Left colon (tissue), 2 donors: ENCODE measurements around the gene ZNF576. TPM values are rescaled to one million over a fixed set of nuclear protein-coding genes. Genes with fewer than 3 reads are reported as not detected.
"Not testable (repeated sequence)": the region's sequence is repeated elsewhere in the genome, so short reads cannot be mapped to it uniquely, and the experiment has no call there.

Experiments used
- ATAC-seq: fragments of 200-7000 bp; cut with Tn5 transposase; one replicate; pipeline ENCODE4 v1.9.1; 2020; ENCODE audit warnings: mild to moderate bottlenecking, moderate library complexity
- DNase-seq, 2 donors: peaks; one replicate each; pipeline ENCODE4 v3.0.0-alpha.2; 2020
- intact Hi-C, 2 donors: fragments of 100-400 bp; cut with DNase I in 1 of 2; cut with micrococcal nuclease in 1 of 2; formaldehyde crosslinking; loops; one replicate each; pipeline versions ENCODE4 v1.11.2 to v1.14.0; 2022; cut with DNase I, micrococcal nuclease
- long read RNA-seq: library from polyadenylated mRNA; unstranded; transcript quantifications from one replicate; pipeline ENCODE4 v2.0.0, GENCODE V29; 2021
- total RNA-seq, 2 donors: library from RNA; stranded (reverse); fragmentation: NEBNext Ultra II Directional; extraction: Animal tissue kit (Norgen Biotek cat#: 25700); gene quantifications; one replicate each; pipeline ENCODE4 v1.2.1, GENCODE V29; 2021
- donor health status: DM: no; HTN: no; CAD: no.
- donor health status: DM: yes; HTN: yes; CAD: no.

The ZNF576 gene
- 10 to 100 TPM; 13.5 to 16.6 TPM for total RNA-seq
- long read RNA-seq, transcript ZNF576-201 (3 exons, 2,566 nt): major isoform, 9 of 16 reads
- long read RNA-seq, partial matches to known transcripts: 1 of 16 reads
- long read RNA-seq, other reads (novel, unspliced or antisense): 2 of 16 reads

- DNase-seq (peak; percentile 100), ATAC-seq (peak; percentile 86)
- intact Hi-C loops: no loop called here
These were observed at the start of gene ZNF576, which contains the start of gene IRGQ for GRCh38 chr19:43595999-43596841. TSS of gene ZNF576 (plus strand) at chr19:43596595. CDS start at chr19:43597109, 514 bp downstream. TSS of gene IRGQ (minus strand) at chr19:43596134. CDS start at chr19:43595338, 796 bp downstream.

- ATAC-seq, intact Hi-C loops, DNase-seq: not testable (repeated sequence)
These were observed 48.5 kb upstream of the ZNF576 start for GRCh38 chr19:43547926-43548325.

- no peak for ATAC-seq
- intact Hi-C loops: no loop called here
- no peak for DNase-seq
These were observed 47.7 kb upstream of the ZNF576 start for GRCh38 chr19:43548706-43549105.

- intact Hi-C loops: no loop called here
These were observed 44.8 kb upstream of the ZNF576 start for GRCh38 chr19:43551399-43552197.

GRCh38 chr19:43552198-43552450, 44.3 kb upstream of the ZNF576 start:
- no peak for ATAC-seq
- DNase-seq: no peak
- intact Hi-C loops: no loop called here

More at GRCh38 chr19:43551399-43552197, 44.8 kb upstream of the ZNF576 start:
- no peak for ATAC-seq
- no peak for DNase-seq

GRCh38 chr19:43552616-43553015, 43.8 kb upstream of the ZNF576 start:
- DNase-seq: no peak
- ATAC-seq: no peak
- intact Hi-C loops: no loop called here

GRCh38 chr19:43553656-43554055, 42.7 kb upstream of the ZNF576 start:
- ATAC-seq (no peak), DNase-seq (no peak)
- intact Hi-C loops: no loop called here

- ATAC-seq: no peak
- no peak for DNase-seq
- intact Hi-C loops: no loop called here
These were observed 42.0 kb upstream of the ZNF576 start for GRCh38 chr19:43554317-43554895.

- peak; percentile 54 to 87 for DNase-seq
- ATAC-seq: peak; percentile 87
- intact Hi-C loops: loop anchor here in 1 of 2 donors (5.0 kb wide), 1 partner anchor 87 kb away; no protein-coding TSS in a partner anchor
These were observed 41.1 kb upstream of the ZNF576 start for GRCh38 chr19:43555185-43555770.

- no peak for DNase-seq
- no peak for ATAC-seq
- intact Hi-C loops: no loop called here
These were observed 35.7 kb upstream of the ZNF576 start for GRCh38 chr19:43560687-43561086.

GRCh38 chr19:43561139-43561970, 35.0 kb upstream of the ZNF576 start:
- no peak for ATAC-seq
- DNase-seq: no peak
- intact Hi-C loops: no loop called here

- ATAC-seq (no peak), DNase-seq (no peak)
- intact Hi-C loops: no loop called here
These were observed 34.1 kb upstream of the ZNF576 start for GRCh38 chr19:43562226-43562697.

GRCh38 chr19:43562698-43563241, 33.6 kb upstream of the ZNF576 start:
- ATAC-seq (peak; percentile 64), DNase-seq (peak; percentile 78)
- intact Hi-C loops: no loop called here

GRCh38 chr19:43563816-43564457, 32.5 kb upstream of the ZNF576 start:
- intact Hi-C loops: no loop called here
- DNase-seq (no peak), ATAC-seq (no peak)

GRCh38 chr19:43564800-43565199, 31.6 kb upstream of the ZNF576 start:
- DNase-seq (no peak), ATAC-seq (no peak)
- intact Hi-C loops: no loop called here

GRCh38 chr19:43569657-43570056, 26.7 kb upstream of the ZNF576 start:
- ATAC-seq (no peak), DNase-seq (no peak)
- intact Hi-C loops: no loop called here

- ATAC-seq: no peak
- intact Hi-C loops: no loop called here
These were observed 26.1 kb upstream of the ZNF576 start for GRCh38 chr19:43570174-43570791.

More at GRCh38 chr19:43570174-43570791, 26.1 kb upstream of the ZNF576 start:
- DNase-seq: no peak
